Fibroblast of lung (primary cell): ENCODE data around the gene ANKRD44. TPM values are rescaled to one million over a fixed set of nuclear protein-coding genes. Genes with fewer than 3 reads are reported as not detected.
A peak's percentile ranks its signal among the peaks of the same experiment; 100 is the strongest.

ENCODE experiments used
- DNase-seq, 2 donors: peaks; one replicate each; pipeline versions ENCODE4 v3.0.0 to v3.0.0-alpha.2; 2010; ENCODE audit warnings: low read depth in 2 of 2
- H2AFZ ChIP-seq: 2 replicates; pipeline ENCODE4 v1.5.1; 2012; ENCODE audit warnings: low read length, control low read depth, inconsistent platforms
- H3K27ac ChIP-seq: 2 replicates; pipeline ENCODE4 v1.5.1; 2011; ENCODE audit warnings: low read length, control low read depth; ENCODE audit not compliant: insufficient read depth
- H3K27me3 ChIP-seq: 2 replicates; pipeline ENCODE4 v1.5.1; 2011; ENCODE audit warnings: mild to moderate bottlenecking, low read length; ENCODE audit not compliant: control insufficient read depth, insufficient read depth
- H3K36me3 ChIP-seq: 2 replicates; pipeline ENCODE4 v1.5.1; 2011; ENCODE audit warnings: low read length; ENCODE audit not compliant: control insufficient read depth, insufficient read depth
- H3K4me1 ChIP-seq: 2 replicates; pipeline ENCODE4 v1.5.1; 2011; ENCODE audit warnings: low read length; ENCODE audit not compliant: control insufficient read depth, insufficient read depth; ENCODE audit errors: extremely low read depth
- H3K4me2 ChIP-seq: 2 replicates; pipeline ENCODE4 v1.5.1; 2011; ENCODE audit warnings: low read length, control low read depth; ENCODE audit not compliant: insufficient read depth; ENCODE audit errors: extremely low read depth
- H3K4me3 ChIP-seq, 4 experiments: fragments of 200-600 bp in 1 of 4; sonication (generic) in 1 of 4; replicated peaks in 1 of 4; 2 replicates each; pipeline ENCODE4 v1.5.1; 2011 to 2016; ENCODE audit warnings: low read length in 4 of 4, low read depth in 3 of 4, mild to moderate bottlenecking in 3 of 4, control low read depth in 2 of 4, inconsistent platforms in 1 of 4, mixed read lengths in 1 of 4; ENCODE audit not compliant: insufficient read depth in 1 of 4; ENCODE audit errors: control extremely low read depth in 1 of 4
- H3K79me2 ChIP-seq: 2 replicates; pipeline ENCODE4 v1.5.1; 2012; ENCODE audit warnings: mild to moderate bottlenecking, low read length, inconsistent platforms; ENCODE audit not compliant: control insufficient read depth, insufficient read depth
- H3K9ac ChIP-seq: 2 replicates; pipeline ENCODE4 v1.5.1; 2011; ENCODE audit warnings: mild to moderate bottlenecking, low read length, control low read depth; ENCODE audit not compliant: insufficient read depth
- H3K9me3 ChIP-seq: 2 replicates; pipeline ENCODE4 v1.5.1; 2012; ENCODE audit warnings: low read depth, low read length; ENCODE audit not compliant: control insufficient read depth, insufficient read depth
- H4K20me1 ChIP-seq: 2 replicates; pipeline ENCODE4 v1.5.1; 2011; ENCODE audit warnings: low read length; ENCODE audit not compliant: control insufficient read depth, insufficient read depth; ENCODE audit errors: extremely low read depth
- CTCF ChIP-seq, 2 donors: IDR thresholded peaks in 1 of 2; conservative IDR thresholded peaks in 1 of 2; 1 replicate in 1 of 2; 2 replicates in 1 of 2; pipeline ENCODE4 v1.5.1; 2011 to 2012; ENCODE audit warnings: low read length in 2 of 2, control low read depth in 1 of 2, inconsistent platforms in 1 of 2, low read depth in 1 of 2, mild to moderate bottlenecking in 1 of 2
- EZH2 ChIP-seq: IDR thresholded peaks from 2 replicates; pipeline ENCODE4 v1.5.1; 2012; ENCODE audit warnings: low read length, control low read depth, mild to moderate bottlenecking; ENCODE audit errors: missing control alignments
- polyA plus RNA-seq, 2 donors: library from polyadenylated mRNA; depleted of rRNA in 1 of 2; stranded (reverse) in 1 of 2; unstranded in 1 of 2; fragments of >200 nt; gene quantifications; 2 replicates each; pipeline ENCODE4 v1.2.1, GENCODE V29; 2011 to 2012; ENCODE audit warnings: missing spikeins in 1 of 2
- total RNA-seq: library from RNA; depleted of rRNA; stranded (reverse); fragments of >200 nt; gene quantifications from 2 replicates; pipeline ENCODE4 v1.2.1, GENCODE V29; 2014

Gene ANKRD44
- total and polyA plus RNA-seq, 2 donors (not counting 1 experiment from before 2014, with no cell fraction given) = 7.6 to 9.7 TPM

GRCh38 chr2:196990788-196991461 lies 319.7 kb downstream of the ANKRD44 start:
- Histone ChIP-seq H3K36me3 (no peaks in the 10 kb centered on the region), H3K4me3 (no peak overlapping the region), H3K79me2 (no peaks in the 10 kb centered on the region), H3K9me3 (no peaks in the 10 kb centered on the region), H3K27ac (no peak overlapping the region), H4K20me1 (no peaks in the 10 kb centered on the region), H3K4me1 (peaks cover 3% of the 10 kb centered on the region), H3K4me2 (no peak overlapping the region), H3K27me3 (no peaks in the 10 kb centered on the region), H3K9ac (no peak overlapping the region), H2AFZ (no peak overlapping the region)
- DNase-seq = no peak
- TF ChIP-seq EZH2 (no peak), CTCF (conservative IDR thresholded peaks at IDR 0.05 in 1 of 2, IDR thresholded peaks at IDR 0.05 in 1 of 2; ENCODE audit: low read depth in 1 of 2, low read length in 2 of 2) (no peak)

- H3K27ac ChIP-seq = no peak overlapping the region
- H3K9ac ChIP-seq = no peak overlapping the region
- no peak overlapping the region for H3K4me2 ChIP-seq
- H3K4me1 ChIP-seq = peaks cover 3% of the 10 kb centered on the region
- H3K9me3 ChIP-seq = no peaks in the 10 kb centered on the region
- no peak overlapping the region for H3K4me3 ChIP-seq
- no peaks in the 10 kb centered on the region for H4K20me1 ChIP-seq
- H3K36me3 ChIP-seq = no peaks in the 10 kb centered on the region
- no peak for DNase-seq
- TF ChIP-seq CTCF (conservative IDR thresholded peaks at IDR 0.05 in 1 of 2, IDR thresholded peaks at IDR 0.05 in 1 of 2; ENCODE audit: low read depth in 1 of 2, low read length in 2 of 2) = no peak
- no peak for TF ChIP-seq EZH2
- no peaks in the 10 kb centered on the region for H3K27me3 ChIP-seq
- no peak overlapping the region for H2AFZ ChIP-seq
- H3K79me2 ChIP-seq = no peaks in the 10 kb centered on the region
These were observed 320.5 kb downstream of the ANKRD44 start for GRCh38 chr2:196990092-196990491.

GRCh38 chr2:196989496-196989895 lies 321.1 kb downstream of the ANKRD44 start:
- peak in 1 of 2 donors; percentile 23 for DNase-seq
- Histone ChIP-seq H3K27me3 (no peaks in the 10 kb centered on the region), H3K36me3 (no peaks in the 10 kb centered on the region), H3K4me3 (no peak overlapping the region), H4K20me1 (no peaks in the 10 kb centered on the region), H3K79me2 (no peaks in the 10 kb centered on the region), H2AFZ (no peak overlapping the region), H3K9ac (no peak overlapping the region), H3K4me2 (no peak overlapping the region), H3K4me1 (peaks cover 3% of the 10 kb centered on the region), H3K9me3 (no peaks in the 10 kb centered on the region), H3K27ac (no peak overlapping the region)
- TF ChIP-seq CTCF (conservative IDR thresholded peaks at IDR 0.05 in 1 of 2, IDR thresholded peaks at IDR 0.05 in 1 of 2; ENCODE audit: low read depth in 1 of 2, low read length in 2 of 2) (no peak), EZH2 (no peak)
